ENCODE measurements around the gene LDLRAD4.

LDLRAD4 gene

GRCh38 chr18:13455471-13455870 is 236.9 kb downstream of the LDLRAD4 start (continued):
- TF ChIP-seq PATZ1 (CRISPR knock-in tag; IDR thresholded peaks at IDR 0.05; ENCODE audit: borderline replicate concordance): no peak

- ATAC-seq: no peak
- TF ChIP-seq TSHZ2 (CRISPR knock-in tag; IDR thresholded peaks at IDR 0.05) (no peak), GLIS3 (CRISPR knock-in tag; IDR thresholded peaks at IDR 0.05) (no peak), CSDC2 (CRISPR knock-in tag; IDR thresholded peaks at IDR 0.05) (no peak), ZNF8 (CRISPR knock-in tag; IDR thresholded peaks at IDR 0.05) (no peak), PPARA (CRISPR knock-in tag; IDR thresholded peaks at IDR 0.05; ENCODE audit: borderline replicate concordance) (no peak), ZFP3 (CRISPR knock-in tag; IDR thresholded peaks at IDR 0.05) (no peak), CSRNP3 (CRISPR knock-in tag; IDR thresholded peaks at IDR 0.05) (no peak)
Observed at GRCh38 chr18:13455960-13456481, 237.5 kb downstream of the LDLRAD4 start.

- TF ChIP-seq RARB (CRISPR knock-in tag; IDR thresholded peaks at IDR 0.05): no peak
- TF ChIP-seq SNAI2 (CRISPR knock-in tag; IDR thresholded peaks at IDR 0.05): no peak
- no peak for TF ChIP-seq PATZ1 (CRISPR knock-in tag; IDR thresholded peaks at IDR 0.05; ENCODE audit: borderline replicate concordance)
- TF ChIP-seq TSHZ2 (CRISPR knock-in tag; IDR thresholded peaks at IDR 0.05): no peak
- no peak for TF ChIP-seq CSRNP3 (CRISPR knock-in tag; IDR thresholded peaks at IDR 0.05)
- no peak for TF ChIP-seq TCF4 (CRISPR knock-in tag; IDR thresholded peaks at IDR 0.05; ENCODE audit: borderline replicate concordance)
- no peak for TF ChIP-seq ESRRG (CRISPR knock-in tag; IDR thresholded peaks at IDR 0.05)
- TF ChIP-seq ZC3H10 (CRISPR knock-in tag; IDR thresholded peaks at IDR 0.05): no peak
- TF ChIP-seq GLIS3 (CRISPR knock-in tag; IDR thresholded peaks at IDR 0.05): no peak
- no peak for TF ChIP-seq POU6F1 (CRISPR knock-in tag; IDR thresholded peaks at IDR 0.05; ENCODE audit: borderline replicate concordance, low read depth)
- no peak for TF ChIP-seq PPARA (CRISPR knock-in tag; IDR thresholded peaks at IDR 0.05; ENCODE audit: borderline replicate concordance)
- no peak for TF ChIP-seq OSR1 (CRISPR knock-in tag; IDR thresholded peaks at IDR 0.05)
- TF ChIP-seq BACH2 (CRISPR knock-in tag; IDR thresholded peaks at IDR 0.05; ENCODE audit: borderline replicate concordance): no peak
- no peak for TF ChIP-seq ZNF70 (CRISPR knock-in tag; IDR thresholded peaks at IDR 0.05)
- no peak for TF ChIP-seq TOX (CRISPR knock-in tag; IDR thresholded peaks at IDR 0.05; ENCODE audit: borderline replicate concordance)
- no peak for TF ChIP-seq ZFP3 (CRISPR knock-in tag; IDR thresholded peaks at IDR 0.05)
- no peak for TF ChIP-seq ISL1 (CRISPR knock-in tag; IDR thresholded peaks at IDR 0.05)
- ATAC-seq: no peak
Observed at GRCh38 chr18:13456736-13457271, 238.2 kb downstream of the LDLRAD4 start.

Data from SK-N-SH treated with all-trans-retinoic acid at 6 μM for 48 hours (cell line).